ENCODE results near the gene CADPS. TPM values are rescaled to one million over a fixed set of nuclear protein-coding genes. Genes with fewer than 3 reads are reported as not detected.

The CADPS gene
- total and polyA plus RNA-seq, 2 of the 4 experiments (the other 2 are of a cell fraction), result not detected

DNA sequence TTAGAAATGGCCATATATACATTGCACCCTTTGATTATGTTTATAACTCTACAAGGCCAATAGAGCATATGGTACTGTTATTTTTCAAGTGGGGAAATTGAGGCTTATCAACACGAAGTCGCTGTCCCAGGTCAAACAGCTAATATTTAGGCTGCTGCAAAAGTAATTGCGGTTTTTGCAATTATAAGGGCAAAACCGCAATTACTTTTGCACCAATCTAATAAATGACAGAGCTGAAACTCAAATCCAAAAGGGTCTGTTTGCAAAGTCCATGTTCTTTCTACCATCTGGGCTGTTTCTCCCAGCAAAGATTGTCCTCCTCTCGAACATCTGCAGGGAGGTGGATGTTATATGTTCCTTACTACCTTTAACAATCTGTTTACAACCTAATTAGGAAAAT, 147.2 kb downstream of the CADPS start:
- Histone ChIP-seq H2AFZ (replicated peaks; ENCODE audit: low read length, poor library complexity) (no peak overlapping the region), H3K9ac (ENCODE audit: low read depth, low read length) (no peak overlapping the region), H3K56ac (ENCODE audit: extremely low read depth, insufficient read depth, low read length) (no peak overlapping the region), H3K4ac (ENCODE audit: low read depth, low read length) (no peak overlapping the region), H3K27me3 (ENCODE audit: control insufficient read depth, insufficient read depth, low read length) (no peaks in the 10 kb centered on the region), H3K23ac (ENCODE audit: low read depth, low read length) (no peak overlapping the region), H3K4me2 (ENCODE audit: low read depth, low read length) (no peak overlapping the region), H4K8ac (ENCODE audit: low read depth in 2 of 2, low read length in 2 of 2) (no peak overlapping the region), H2AK9ac (replicated peaks; ENCODE audit: low read depth, low read length, poor library complexity) (no peak overlapping the region), H2BK5ac (ENCODE audit: low read depth, low read length, poor library complexity, severe bottlenecking) (no peak overlapping the region), H4K5ac (ENCODE audit: low read depth, low read length) (no peak overlapping the region), H2BK20ac (ENCODE audit: low read depth, low read length) (no peak overlapping the region), H3K18ac (ENCODE audit: low read depth, low read length) (no peak overlapping the region), H3K9me3 (ENCODE audit: control insufficient read depth, insufficient read depth, low read length) (no peaks in the 10 kb centered on the region), H2AK5ac (ENCODE audit: low read depth, low read length) (no peak overlapping the region), H4K91ac (ENCODE audit: insufficient read depth, low read depth, low read length) (no peak overlapping the region), H3K14ac (replicated peaks; ENCODE audit: low read depth, low read length) (no peak overlapping the region), H4K20me1 (ENCODE audit: insufficient read depth, low read length) (no peaks in the 10 kb centered on the region), H2BK15ac (ENCODE audit: low read depth, low read length) (no peak overlapping the region), H3K36me3 (ENCODE audit: control insufficient read depth, insufficient read depth, low read length) (no peaks in the 10 kb centered on the region), H3K27ac (ENCODE audit: insufficient read depth, low read length) (no peak overlapping the region), H3K9me1 (ENCODE audit: insufficient read depth, low read length) (no peaks in the 10 kb centered on the region), H3K4me1 (ENCODE audit: control insufficient read depth, insufficient read depth, low read length) (no peaks in the 10 kb centered on the region), H3K4me3 (ENCODE audit: insufficient read depth, low read depth, low read length) (no peak overlapping the region), H3K79me1 (ENCODE audit: low read depth in 1 of 2, low read length in 2 of 2) (no peaks in the 10 kb centered on the region), H2BK120ac (ENCODE audit: low read depth, low read length) (no peak overlapping the region)
- in situ Hi-C loops (cut with MboI; ENCODE audit: low sequenced_read_pairs), result no loop called here
- no TSS peak for BruUV-seq (replicated peaks)
- ATAC-seq (ENCODE audit: low read depth) (no peak), DNase-seq (no peak)
- POLR2A ChIA-PET (ENCODE audit: unreplicated experiment), result no interaction called here
- TF ChIP-seq NFE2L2 (IDR thresholded peaks at IDR 0.05; ENCODE audit: low read depth, low read length) (no peak), RAD21 (IDR thresholded peaks at IDR 0.05; ENCODE audit: low read length) (no peak), RFX5 (IDR thresholded peaks at IDR 0.05; ENCODE audit: low read depth, low read length) (no peak), FOS (IDR thresholded peaks at IDR 0.05; ENCODE audit: low read depth, low read length) (no peak)
- TF ChIP-seq, protein P1, sequence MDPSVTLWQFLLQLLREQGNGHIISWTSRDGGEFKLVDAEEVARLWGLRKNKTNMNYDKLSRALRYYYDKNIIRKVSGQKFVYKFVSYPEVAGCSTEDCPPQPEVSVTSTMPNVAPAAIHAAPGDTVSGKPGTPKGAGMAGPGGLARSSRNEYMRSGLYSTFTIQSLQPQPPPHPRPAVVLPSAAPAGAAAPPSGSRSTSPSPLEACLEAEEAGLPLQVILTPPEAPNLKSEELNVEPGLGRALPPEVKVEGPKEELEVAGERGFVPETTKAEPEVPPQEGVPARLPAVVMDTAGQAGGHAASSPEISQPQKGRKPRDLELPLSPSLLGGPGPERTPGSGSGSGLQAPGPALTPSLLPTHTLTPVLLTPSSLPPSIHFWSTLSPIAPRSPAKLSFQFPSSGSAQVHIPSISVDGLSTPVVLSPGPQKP (IDR thresholded peaks at IDR 0.05; ENCODE audit: borderline replicate concordance, low read depth, low read length), result no peak
- no CpG with 5 or more reads among the region's 5 CpGs for WGBS, 2 experiments (ENCODE audit: extremely low coverage in 2 of 2, insufficient read length in 1 of 2)
- CTCF ChIA-PET, result no interaction called here
- intact Hi-C loops (cut with micrococcal nuclease), result no loop called here
- dilution Hi-C loops (cut with HindIII; ENCODE audit: low sequenced_read_pairs, unreplicated experiment), result no loop called here
